Measurements from ENCODE around the gene ARFGAP2. TPM values are rescaled to one million over a fixed set of nuclear protein-coding genes. Genes with fewer than 3 reads are reported as not detected.

The ARFGAP2 gene
- total and polyA plus RNA-seq, 2 of the 8 experiments (the other 6 are each of a cell fraction or from before 2014, with no cell fraction given) = 50.2 to 64.0 TPM

- no peak for TF ChIP-seq GABPA (IDR thresholded peaks at IDR 0.05; ENCODE audit: borderline replicate concordance, insufficient read depth, low read length)
- TF ChIP-seq TAF1 (IDR thresholded peaks at IDR 0.05; ENCODE audit: low read depth, low read length) = no peak
- no peak for TF ChIP-seq SIRT6 (IDR thresholded peaks at IDR 0.05; ENCODE audit: low read length)
- no peak for TF ChIP-seq SP4 (IDR thresholded peaks at IDR 0.05; ENCODE audit: low read length)
Measured at GRCh38 chr11:47189100-47189834, 12.6 kb upstream of the ARFGAP2 start (continued).
